SJSA1 (cell line): ENCODE data around the gene HIF1A. TPM values are rescaled to one million over a fixed set of nuclear protein-coding genes. Genes with fewer than 3 reads are reported as not detected.
"Not testable (repeated sequence)": the region's sequence is repeated elsewhere in the genome, so short reads cannot be mapped to it uniquely, and the experiment has no call there.

ENCODE experiments used
- DNase-seq, 2 experiments: peaks; one replicate each; pipeline ENCODE4 v3.0.0-alpha.2; 2015 to 2020; ENCODE audit warnings: low spot score in 2 of 2, low read depth in 1 of 2
- H3K27ac ChIP-seq: fragments of 250-450 bp; sonication (Bioruptor Pico); 2 replicates; pipeline ENCODE4 v1.5.1; 2020; ENCODE audit warnings: mild to moderate bottlenecking, moderate library complexity
- H3K27me3 ChIP-seq: fragments of 250-450 bp; sonication (Bioruptor Pico); replicated peaks from 2 replicates; pipeline ENCODE4 v1.5.1; 2020; ENCODE audit warnings: mild to moderate bottlenecking, moderate library complexity
- H3K36me3 ChIP-seq: fragments of 250-450 bp; sonication (Bioruptor Pico); 2 replicates; pipeline ENCODE4 v1.5.1; 2020; ENCODE audit warnings: mild to moderate bottlenecking
- H3K4me1 ChIP-seq: fragments of 250-450 bp; sonication (Bioruptor Pico); replicated peaks from 2 replicates; pipeline ENCODE4 v1.6.1; 2021; ENCODE audit warnings: mild to moderate bottlenecking
- H3K4me3 ChIP-seq: fragments of 250-450 bp; sonication (Bioruptor Pico); 2 replicates; pipeline ENCODE4 v1.5.1; 2020; ENCODE audit warnings: mild to moderate bottlenecking
- H3K9me3 ChIP-seq: fragments of 250-450 bp; sonication (Bioruptor Pico); replicated peaks from 2 replicates; pipeline ENCODE4 v1.5.1; 2020; ENCODE audit warnings: mild to moderate bottlenecking
- total RNA-seq: library from RNA; depleted of rRNA; stranded (reverse); fragments of >200 nt; shearing (Covaris generic); gene quantifications from 2 replicates; pipeline ENCODE4 v1.2.3, GENCODE V29; 2014; rRNA removed

The HIF1A gene
- 162 and 227 TPM in 2 replicates for total RNA-seq

- Histone ChIP-seq H3K4me1 (peaks cover 28% of the 10 kb centered on the region), H3K27ac (peak within 1 kb of the TSS; percentile 78), H3K4me3 (peak within 1 kb of the TSS; percentile 77), H3K36me3 (peaks cover 21% of the 10 kb centered on the region), H3K9me3 (no peaks in the 10 kb centered on the region), H3K27me3 (no peaks in the 10 kb centered on the region)
- DNase-seq, result peak; percentile 93 to 96
Measured at GRCh38 chr14:61694830-61695694, at the start of gene HIF1A. Gene HIF1A, plus strand, starts transcription at chr14:61695513. Its CDS starts 292 bp downstream, at chr14:61695805.

GRCh38 chr14:61646366-61647116, 48.8 kb upstream of the HIF1A start:
- H3K4me3 ChIP-seq, result no peak overlapping the region
- H3K27ac ChIP-seq, result no peak overlapping the region
- no peaks in the 10 kb centered on the region for H3K9me3 ChIP-seq
- no peaks in the 10 kb centered on the region for H3K4me1 ChIP-seq
- H3K36me3 ChIP-seq, result no peaks in the 10 kb centered on the region
- no peaks in the 10 kb centered on the region for H3K27me3 ChIP-seq
- DNase-seq, result no peak

- Histone ChIP-seq H3K4me1 (peaks cover 1% of the 10 kb centered on the region), H3K36me3 (no peaks in the 10 kb centered on the region), H3K27ac (no peak overlapping the region), H3K4me3 (no peak overlapping the region), H3K9me3 (no peaks in the 10 kb centered on the region), H3K27me3 (no peaks in the 10 kb centered on the region)
- no peak for DNase-seq
Measured at GRCh38 chr14:61647704-61648103, 47.6 kb upstream of the HIF1A start.

- no peak for DNase-seq
- no peaks in the 10 kb centered on the region for H3K27me3 ChIP-seq
- H3K4me1 ChIP-seq, result peaks cover 8% of the 10 kb centered on the region
- H3K36me3 ChIP-seq, result no peaks in the 10 kb centered on the region
- H3K4me3 ChIP-seq, result no peak overlapping the region
- no peaks in the 10 kb centered on the region for H3K9me3 ChIP-seq
- H3K27ac ChIP-seq, result no peak overlapping the region
Measured at GRCh38 chr14:61648377-61648776, 46.9 kb upstream of the HIF1A start.

- Histone ChIP-seq H3K27me3 (no peaks in the 10 kb centered on the region), H3K36me3 (no peaks in the 10 kb centered on the region), H3K4me3 (no peak overlapping the region), H3K4me1 (peaks cover 17% of the 10 kb centered on the region), H3K27ac (no peak overlapping the region), H3K9me3 (no peaks in the 10 kb centered on the region)
- DNase-seq, result no peak
Measured at GRCh38 chr14:61649283-61649682, 46.0 kb upstream of the HIF1A start.

- Histone ChIP-seq H3K4me3 (no peak overlapping the region), H3K36me3 (no peaks in the 10 kb centered on the region), H3K9me3 (no peaks in the 10 kb centered on the region), H3K4me1 (peaks cover 17% of the 10 kb centered on the region), H3K27ac (no peak overlapping the region), H3K27me3 (no peaks in the 10 kb centered on the region)
- DNase-seq, result no peak
Measured at GRCh38 chr14:61651355-61651754, 44.0 kb upstream of the HIF1A start.

GRCh38 chr14:61652526-61653262, 42.6 kb upstream of the HIF1A start:
- H3K27ac ChIP-seq, result no peak overlapping the region
- H3K4me1 ChIP-seq, result peaks cover 17% of the 10 kb centered on the region
- no peaks in the 10 kb centered on the region for H3K36me3 ChIP-seq
- DNase-seq, result no peak
- H3K4me3 ChIP-seq, result no peak overlapping the region
- H3K27me3 ChIP-seq, result no peaks in the 10 kb centered on the region
- no peaks in the 10 kb centered on the region for H3K9me3 ChIP-seq

- Histone ChIP-seq H3K27ac (no peak overlapping the region), H3K9me3 (no peaks in the 10 kb centered on the region), H3K4me3 (no peak overlapping the region), H3K4me1 (peaks cover 17% of the 10 kb centered on the region), H3K36me3 (no peaks in the 10 kb centered on the region), H3K27me3 (no peaks in the 10 kb centered on the region)
- peak; percentile 48 to 63 for DNase-seq
Measured at GRCh38 chr14:61653507-61653906, 41.8 kb upstream of the HIF1A start.

GRCh38 chr14:61654026-61654425, 41.3 kb upstream of the HIF1A start:
- Histone ChIP-seq H3K4me3 (no peak overlapping the region), H3K4me1 (peaks cover 17% of the 10 kb centered on the region), H3K9me3 (no peaks in the 10 kb centered on the region), H3K36me3 (no peaks in the 10 kb centered on the region), H3K27ac (no peak overlapping the region), H3K27me3 (no peaks in the 10 kb centered on the region)
- DNase-seq, result no peak

- no peaks in the 10 kb centered on the region for H3K27me3 ChIP-seq
- DNase-seq, result no peak
- H3K27ac ChIP-seq, result no peak overlapping the region
- H3K4me1 ChIP-seq, result peaks cover 18% of the 10 kb centered on the region
- no peaks in the 10 kb centered on the region for H3K36me3 ChIP-seq
- H3K9me3 ChIP-seq, result no peaks in the 10 kb centered on the region
- no peak overlapping the region for H3K4me3 ChIP-seq
Measured at GRCh38 chr14:61655777-61656176, 39.5 kb upstream of the HIF1A start.

GRCh38 chr14:61656341-61656740, 39.0 kb upstream of the HIF1A start:
- no peak overlapping the region for H3K4me3 ChIP-seq

GRCh38 chr14:61658111-61658510, 37.2 kb upstream of the HIF1A start:
- H3K4me1 ChIP-seq, result peaks cover 33% of the 10 kb centered on the region
- not testable (repeated sequence) for H3K36me3 ChIP-seq, H3K27ac ChIP-seq, H3K9me3 ChIP-seq, H3K27me3 ChIP-seq, H3K4me3 ChIP-seq, DNase-seq

More at GRCh38 chr14:61656341-61656740, 39.0 kb upstream of the HIF1A start:
- H3K9me3 ChIP-seq, result no peaks in the 10 kb centered on the region
- no peak for DNase-seq
- H3K27ac ChIP-seq, result no peak overlapping the region
- H3K4me1 ChIP-seq, result peaks cover 20% of the 10 kb centered on the region
- no peaks in the 10 kb centered on the region for H3K36me3 ChIP-seq
- no peaks in the 10 kb centered on the region for H3K27me3 ChIP-seq

GRCh38 chr14:61659582-61659981, 35.7 kb upstream of the HIF1A start:
- no peak for DNase-seq
- H3K27ac ChIP-seq, result no peak overlapping the region
- no peaks in the 10 kb centered on the region for H3K9me3 ChIP-seq
- no peaks in the 10 kb centered on the region for H3K36me3 ChIP-seq
- peaks cover 21% of the 10 kb centered on the region for H3K4me1 ChIP-seq
- no peaks in the 10 kb centered on the region for H3K27me3 ChIP-seq
- H3K4me3 ChIP-seq, result no peak overlapping the region
